Stimulated activated CD4-positive, alpha-beta T cell treated with anti-CD3 and anti-CD28 coated beads, Interleukin-2, amount 100 ng/mL, for 4 hours (primary cell): ENCODE results near the gene SUSD6.

Experiments used
- DNase-seq: peaks from one replicate; pipeline ENCODE4 v3.0.0-alpha.2; 2020; ENCODE audit warnings: low read depth

SUSD6 gene

GRCh38 chr14:69611172-69612013 lies at the start of gene SUSD6:
SUSD6 (plus strand) TSS chr14:69611596; CDS start chr14:69658593, 46,997 bp downstream.
- peak; percentile 84 for DNase-seq

GRCh38 chr14:69561893-69562292 lies 49.5 kb upstream of the SUSD6 start:
- no peak for DNase-seq

- no peak for DNase-seq
Measured at GRCh38 chr14:69567563-69567962, 43.8 kb upstream of the SUSD6 start.

GRCh38 chr14:69569859-69570258 lies 41.5 kb upstream of the SUSD6 start:
- DNase-seq, result no peak

GRCh38 chr14:69570836-69571330 lies 40.5 kb upstream of the SUSD6 start:
- DNase-seq, result no peak

GRCh38 chr14:69571449-69572029 lies 39.9 kb upstream of the SUSD6 start:
- no peak for DNase-seq

- no peak for DNase-seq
Measured at GRCh38 chr14:69572030-69572840, 39.2 kb upstream of the SUSD6 start.

GRCh38 chr14:69572841-69573135 lies 38.6 kb upstream of the SUSD6 start:
- DNase-seq, result no peak

- DNase-seq, result no peak
Measured at GRCh38 chr14:69573205-69573830, 38.1 kb upstream of the SUSD6 start.

GRCh38 chr14:69573831-69574262 lies 37.5 kb upstream of the SUSD6 start:
- no peak for DNase-seq

GRCh38 chr14:69574263-69574953 lies 37.0 kb upstream of the SUSD6 start, which contains the start of gene CCDC177:
CCDC177 (minus strand) TSS chr14:69574871; CDS start chr14:69573622, 1,249 bp downstream.
- peak; percentile 60 for DNase-seq

- no peak for DNase-seq
Measured at GRCh38 chr14:69574954-69575295, 36.5 kb upstream of the SUSD6 start.

- DNase-seq, result no peak
Measured at GRCh38 chr14:69579476-69579875, 31.9 kb upstream of the SUSD6 start.

- DNase-seq, result no peak
Measured at GRCh38 chr14:69580009-69580577, 31.3 kb upstream of the SUSD6 start.

GRCh38 chr14:69581316-69581935 lies 30.0 kb upstream of the SUSD6 start:
- DNase-seq, result no peak

GRCh38 chr14:69582212-69582611 lies 29.2 kb upstream of the SUSD6 start:
- no peak for DNase-seq

GRCh38 chr14:69582829-69583228 lies 28.6 kb upstream of the SUSD6 start:
- DNase-seq, result no peak

GRCh38 chr14:69584389-69584788 lies 27.0 kb upstream of the SUSD6 start:
- DNase-seq, result no peak

GRCh38 chr14:69586404-69586803 lies 25.0 kb upstream of the SUSD6 start:
- DNase-seq, result no peak

- no peak for DNase-seq
Measured at GRCh38 chr14:69587389-69587788, 24.0 kb upstream of the SUSD6 start.

- DNase-seq, result no peak
Measured at GRCh38 chr14:69591317-69591716, 20.1 kb upstream of the SUSD6 start.
